Activated naive CD4-positive, alpha-beta T cell treated with anti-CD3 and anti-CD28 coated beads, Interleukin-2, amount 50 U/mL, for 72 hours (primary cell): ENCODE measurements around the gene DHRS3. TPM values are rescaled to one million over a fixed set of nuclear protein-coding genes. Genes with fewer than 3 reads are reported as not detected.
"Not testable (repeated sequence)": the region's sequence is repeated elsewhere in the genome, so short reads cannot be mapped to it uniquely, and the experiment has no call there.

Experiments used
- ATAC-seq, 2 donors: fragments of 150-1000 bp; cut with Tn5 transposase; 2 replicates each; pipeline ENCODE4 v1.10.0; 2021; ENCODE audit warnings: mild to moderate bottlenecking in 2 of 2, moderate library complexity in 2 of 2
- DNase-seq, 2 donors: peaks; one replicate each; pipeline ENCODE4 v3.0.0; 2021 to 2022; ENCODE audit warnings: low spot score in 2 of 2
- H3K27ac Mint-ChIP-seq, 2 donors: one replicate each; pipeline ENCODE4 v1.8.0; 2022; ENCODE audit warnings: mild to moderate bottlenecking in 2 of 2, mixed read lengths in 2 of 2
- H3K36me3 Mint-ChIP-seq, 2 donors: one replicate each; pipeline ENCODE4 v1.8.0; 2022; ENCODE audit warnings: mixed read lengths in 2 of 2
- H3K9me3 Mint-ChIP-seq, 2 donors: one replicate each; pipeline ENCODE4 v1.8.0; 2022; ENCODE audit warnings: mixed read lengths in 2 of 2
- total RNA-seq, 2 donors: library from RNA; stranded (reverse); gene quantifications; one replicate each; pipeline ENCODE4 v1.2.3, GENCODE V29; 2022

The DHRS3 gene
- total RNA-seq, 2 donors from 2014 or later = 85.2 to 93.9 TPM

DNA sequence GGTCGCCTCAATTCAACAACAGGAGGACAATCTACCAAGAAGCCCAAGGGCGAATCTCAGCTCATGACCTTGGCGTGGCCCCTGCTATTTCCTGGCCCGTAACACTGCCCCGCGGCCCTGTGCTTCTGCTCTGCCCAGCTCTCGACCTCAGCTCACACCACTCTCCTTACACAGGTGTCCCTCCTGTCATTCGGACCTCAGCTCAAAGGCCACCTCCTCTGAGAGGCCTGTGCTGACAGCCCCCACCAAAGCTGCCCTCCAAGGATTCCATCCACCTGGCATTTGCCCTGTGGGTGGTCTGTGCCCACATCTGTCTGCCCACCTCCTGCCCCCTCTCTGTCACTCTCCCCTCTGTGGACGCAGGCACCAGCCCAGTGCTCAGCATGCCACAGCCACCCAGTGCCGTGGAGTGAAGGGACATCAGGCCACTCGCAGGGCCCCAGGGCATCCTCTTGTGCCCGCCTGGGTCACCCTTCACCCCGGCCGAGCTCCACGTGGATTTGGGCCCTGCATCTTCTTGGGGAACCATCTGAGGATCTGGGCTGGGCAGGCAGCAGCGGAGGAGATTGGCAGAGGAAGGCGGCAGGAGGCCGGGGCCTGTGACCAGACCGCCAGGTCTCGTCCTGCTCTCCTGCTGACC, 70.3 kb downstream of the DHRS3 start:
- Mint-ChIP-seq H3K9me3 (no peaks in the 10 kb centered on the region), H3K27ac (peak overlapping the region; percentile 50 to 85), H3K36me3 (no peaks in the 10 kb centered on the region)
- DNase-seq = peak in 1 of 2 donors; percentile 47
- no peak for ATAC-seq

DNA sequence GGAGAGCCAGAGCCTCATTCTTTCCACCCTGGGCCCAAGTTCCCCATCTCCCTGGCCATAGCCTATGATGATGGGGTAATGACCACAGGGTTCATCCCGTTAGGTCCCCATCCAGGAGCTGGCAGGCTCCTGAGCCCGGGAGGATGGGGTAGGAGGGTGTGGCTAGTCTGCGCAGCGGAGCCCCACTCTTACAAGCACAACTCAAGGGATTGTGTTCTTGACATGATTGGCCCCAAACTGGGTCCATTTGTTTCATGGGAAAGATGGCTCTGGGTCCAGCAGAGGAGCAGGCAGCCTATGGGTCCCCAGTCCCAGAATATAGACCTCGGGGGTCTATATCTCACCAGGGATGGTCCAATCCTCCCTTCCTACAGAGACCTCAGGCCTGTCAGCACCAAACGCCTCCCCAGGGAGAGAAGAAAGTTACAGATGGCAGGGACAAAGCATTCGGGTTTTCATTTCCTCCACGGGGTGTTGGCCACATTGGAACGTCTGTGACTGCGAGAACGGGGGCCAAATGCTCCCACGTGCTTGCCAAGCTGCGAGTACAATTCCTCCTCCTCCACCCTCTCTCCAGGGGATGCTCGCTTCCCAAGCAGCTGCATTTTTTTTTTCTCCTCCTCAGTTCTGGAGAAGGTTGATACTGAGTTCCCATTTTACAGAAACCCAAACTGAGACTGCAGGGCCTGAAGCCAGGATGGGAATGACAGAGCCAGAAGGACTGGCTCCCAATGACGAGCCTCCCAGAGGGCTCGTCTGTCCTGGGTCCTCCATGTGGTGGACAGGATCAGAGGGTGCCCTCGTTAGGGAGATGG, 71.0 kb downstream of the DHRS3 start:
- Mint-ChIP-seq H3K36me3 (no peaks in the 10 kb centered on the region), H3K27ac (peak overlapping the region in 1 of 2 donors; percentile 50)
- no peak for ATAC-seq

DNA sequence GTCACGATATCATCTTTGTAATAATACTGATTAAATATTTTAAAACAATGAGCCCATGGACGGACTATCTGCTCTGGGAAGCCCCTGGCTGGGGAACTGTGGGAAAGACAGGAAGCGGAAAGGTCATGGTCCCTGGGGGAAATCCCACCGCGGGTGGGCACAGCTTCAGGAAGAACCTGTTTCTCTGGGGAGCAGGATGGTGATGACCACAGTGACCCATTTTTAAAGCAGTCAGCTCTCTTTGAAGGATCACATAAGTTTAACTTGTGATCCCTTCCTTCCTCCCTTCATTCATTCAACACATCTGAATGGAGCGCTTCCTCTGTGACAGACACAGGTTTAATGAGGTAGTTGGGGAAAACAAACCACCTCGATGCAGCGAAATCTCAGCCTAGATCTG, 73.0 kb downstream of the DHRS3 start:
- Mint-ChIP-seq H3K36me3 (no peaks in the 10 kb centered on the region), H3K27ac (no peak overlapping the region), H3K9me3 (no peaks in the 10 kb centered on the region)
- no peak for DNase-seq
- peak in 1 of 2 donors; percentile 37 for ATAC-seq

More for the DNA sequence above, 71.0 kb downstream of the DHRS3 start:
- no peaks in the 10 kb centered on the region for H3K9me3 Mint-ChIP-seq
- peak in 1 of 2 donors; percentile 11 for DNase-seq

DNA sequence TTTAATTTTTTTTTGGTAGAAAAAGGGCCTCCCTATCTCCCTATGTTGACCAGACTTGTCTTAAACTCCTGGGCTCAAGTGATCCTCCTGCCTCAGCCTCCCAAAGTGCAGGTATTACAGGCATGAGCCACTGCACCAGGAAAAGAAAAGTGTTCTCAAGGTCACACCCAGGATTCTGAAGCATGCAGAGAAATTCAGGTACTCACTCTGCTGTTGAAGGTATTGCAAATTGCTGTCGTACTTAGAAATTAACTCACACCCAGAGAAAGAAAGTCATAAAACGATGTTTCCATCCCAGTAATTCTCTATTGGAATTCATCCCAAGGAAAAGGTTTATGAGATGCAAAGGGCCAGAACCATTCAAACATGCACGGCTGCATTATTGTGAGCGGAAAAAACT, 73.7 kb downstream of the DHRS3 start:
- DNase-seq (no peak), ATAC-seq (no peak)
- no peak overlapping the region for H3K27ac Mint-ChIP-seq
- H3K36me3 Mint-ChIP-seq = no peaks in the 10 kb centered on the region
- H3K9me3 Mint-ChIP-seq = no peaks in the 10 kb centered on the region

DNA sequence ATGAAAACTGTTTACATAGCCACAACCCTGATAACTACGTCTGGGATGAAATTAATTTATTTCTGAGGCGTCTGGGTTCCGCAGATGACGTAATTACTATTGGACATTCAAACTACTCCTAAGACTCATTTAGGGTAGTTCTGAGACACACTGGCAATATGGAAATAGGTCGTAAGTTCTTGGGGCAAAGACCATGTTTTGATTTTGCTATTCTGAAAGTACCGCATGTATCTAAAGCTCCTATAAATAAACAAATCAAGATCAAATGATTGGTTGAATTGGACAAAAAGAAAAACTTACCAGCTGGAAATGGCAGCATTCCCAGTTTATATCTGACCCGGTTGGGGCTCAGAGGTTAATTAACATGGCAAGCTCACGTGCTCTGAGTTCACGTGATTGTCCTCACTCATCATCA, 74.3 kb downstream of the DHRS3 start:
- no peak overlapping the region for H3K27ac Mint-ChIP-seq
- ATAC-seq (no peak), DNase-seq (no peak)
- no peaks in the 10 kb centered on the region for H3K36me3 Mint-ChIP-seq
- no peaks in the 10 kb centered on the region for H3K9me3 Mint-ChIP-seq

DNA sequence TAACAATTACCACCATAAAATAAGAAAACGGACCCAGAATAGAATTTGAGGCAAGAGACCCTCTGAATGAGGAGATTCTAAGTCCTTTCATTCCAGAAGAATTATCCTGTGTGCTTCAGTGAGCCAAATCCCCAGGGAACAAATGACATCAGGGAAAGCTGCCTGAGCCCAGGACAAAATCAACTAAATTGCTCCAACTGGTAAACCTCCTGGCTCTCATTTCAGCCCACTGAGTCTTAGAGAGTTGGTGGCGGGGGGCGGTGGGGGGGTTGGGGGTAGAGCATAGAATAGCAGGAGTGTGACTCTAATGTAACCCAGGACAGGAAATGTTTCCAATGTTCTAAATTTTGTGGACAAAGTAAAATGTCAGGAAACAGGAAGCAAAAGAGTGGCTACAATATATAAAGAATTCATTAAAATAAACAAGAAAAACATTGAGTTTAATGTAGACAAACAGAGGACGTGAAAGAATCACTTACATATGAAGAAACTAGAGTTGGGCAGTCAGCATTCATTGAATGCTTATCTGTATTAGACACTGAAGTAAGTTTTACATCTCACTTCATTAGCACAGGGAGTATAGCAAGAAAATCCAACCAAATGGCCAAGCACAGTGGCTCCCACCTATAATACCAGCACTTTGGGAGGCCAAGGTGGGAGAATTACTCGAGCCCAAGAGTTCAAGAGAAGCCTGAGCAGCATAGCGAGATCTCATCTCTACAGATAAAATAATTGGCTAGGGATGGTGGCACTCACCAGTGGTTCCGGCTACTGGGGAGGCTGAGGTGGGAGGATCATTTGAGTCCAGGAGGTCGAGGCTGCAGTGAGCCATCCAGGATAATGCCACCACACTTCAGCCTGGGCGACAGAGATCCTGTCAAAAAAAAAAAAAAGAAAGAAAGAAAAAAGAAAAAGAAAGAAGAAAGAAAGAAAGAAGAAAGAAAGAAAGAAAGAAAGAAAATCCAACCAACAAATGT, 75.1 kb downstream of the DHRS3 start:
- DNase-seq (no peak), ATAC-seq (no peak)
- H3K36me3 Mint-ChIP-seq = peaks cover 0 to 4% of the 10 kb centered on the region in 2 donors
- H3K27ac Mint-ChIP-seq = no peak overlapping the region
- H3K9me3 Mint-ChIP-seq = no peaks in the 10 kb centered on the region

DNA sequence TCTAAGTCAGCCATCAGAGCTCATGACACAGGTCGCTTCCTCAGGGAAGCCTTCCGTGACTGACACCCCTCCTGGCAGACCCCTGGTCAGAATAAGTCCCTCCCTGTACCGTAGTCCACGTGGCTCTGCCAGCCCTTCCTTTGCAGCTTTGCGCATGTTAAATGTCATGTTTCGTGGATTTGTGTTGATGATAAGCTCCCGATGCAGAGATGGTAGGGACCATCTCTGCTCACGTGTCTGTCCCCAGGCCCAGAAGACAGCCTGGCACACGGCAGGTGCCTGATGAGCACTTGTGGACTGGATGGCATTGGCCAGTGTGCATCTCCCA, 75.9 kb downstream of the DHRS3 start:
- Mint-ChIP-seq H3K9me3 (peaks cover 6 to 7% of the 10 kb centered on the region in 2 donors), H3K36me3 (peaks cover 8 to 12% of the 10 kb centered on the region in 2 donors), H3K27ac (peak overlapping the region in 1 of 2 donors; percentile 32)
- ATAC-seq (no peak), DNase-seq (peak in 1 of 2 donors; percentile 11)

DNA sequence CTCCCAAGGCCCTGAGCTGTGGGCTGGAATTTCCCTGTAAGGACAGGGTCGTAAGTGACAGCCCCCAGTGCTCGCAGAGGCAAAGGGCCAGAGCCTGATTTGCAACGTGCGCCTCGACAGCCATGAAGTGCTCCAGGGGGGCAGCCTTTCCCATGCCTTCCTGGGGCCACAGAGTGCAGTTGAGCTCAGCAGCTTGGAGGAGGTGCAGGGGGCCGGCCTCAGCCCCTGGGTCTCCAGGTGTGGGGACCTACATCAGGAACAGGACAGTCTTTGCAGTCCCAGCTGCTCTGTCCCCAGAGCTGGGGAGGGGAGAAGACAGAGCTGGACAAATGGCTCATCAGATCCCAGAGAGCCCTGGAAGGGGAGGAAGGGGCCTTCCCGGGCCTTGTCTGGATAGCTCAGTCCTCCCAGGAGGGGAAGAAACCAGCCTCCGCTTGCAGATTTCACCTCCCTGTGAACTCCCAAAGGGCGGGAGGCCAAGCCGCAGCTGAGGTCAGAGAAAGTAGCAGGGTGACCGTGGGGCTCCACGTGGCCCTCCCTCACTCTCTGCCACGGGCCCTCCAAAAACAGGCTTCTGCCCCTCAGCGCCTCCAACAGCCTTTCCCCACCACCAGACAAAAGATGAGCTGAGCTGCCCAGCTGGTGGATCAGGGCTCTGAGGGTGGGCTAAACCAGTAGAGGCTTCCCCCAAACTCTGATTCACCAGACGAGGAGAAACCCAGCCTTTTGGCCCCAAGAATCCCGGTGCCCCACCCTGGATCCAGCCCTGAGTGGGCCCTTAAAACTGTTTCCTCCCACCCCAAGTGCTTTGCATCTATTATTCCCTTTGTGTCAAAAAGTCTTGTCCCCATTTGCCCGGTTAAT, 76.5 kb downstream of the DHRS3 start:
- Mint-ChIP-seq H3K36me3 (peaks cover 11 to 15% of the 10 kb centered on the region in 2 donors), H3K27ac (peak overlapping the region in 1 of 2 donors; percentile 32), H3K9me3 (peaks cover 8 to 9% of the 10 kb centered on the region in 2 donors)
- ATAC-seq (no peak), DNase-seq (peak in 1 of 2 donors; percentile 50)

DNA sequence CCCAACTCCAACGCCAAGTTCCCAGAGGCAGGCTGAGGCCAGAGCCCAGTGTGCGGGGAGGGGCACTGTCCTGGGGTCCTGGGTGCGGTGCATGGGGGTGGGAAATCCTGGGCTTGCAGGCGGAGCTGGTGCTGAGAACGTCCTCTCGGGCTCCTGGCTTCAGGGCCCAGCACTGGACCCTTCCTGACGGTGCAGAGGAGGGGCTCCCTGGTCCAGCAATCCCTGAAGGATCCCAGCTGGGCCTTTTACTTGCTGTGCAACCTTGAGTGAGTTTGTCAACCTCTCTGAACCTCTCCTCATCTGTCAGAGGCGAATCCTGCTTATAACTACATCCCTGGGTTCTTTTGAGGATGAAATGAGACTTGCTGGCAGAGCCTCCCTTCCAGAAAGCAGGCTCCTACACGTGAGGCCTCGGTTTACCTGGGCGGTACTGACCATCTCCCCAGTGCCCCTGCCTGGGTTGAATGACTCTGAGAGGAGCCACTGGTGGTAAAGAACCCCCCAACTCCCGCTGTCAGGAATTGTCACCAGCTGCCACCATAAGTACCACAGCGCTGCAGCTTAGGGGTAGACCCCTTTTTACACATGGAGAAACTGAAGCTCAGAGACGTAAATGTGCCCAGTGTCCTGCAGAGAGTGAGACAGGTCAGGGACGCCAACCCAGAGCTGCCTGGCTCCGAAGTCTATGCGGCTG, 77.3 kb downstream of the DHRS3 start:
- ATAC-seq = no peak

DNA sequence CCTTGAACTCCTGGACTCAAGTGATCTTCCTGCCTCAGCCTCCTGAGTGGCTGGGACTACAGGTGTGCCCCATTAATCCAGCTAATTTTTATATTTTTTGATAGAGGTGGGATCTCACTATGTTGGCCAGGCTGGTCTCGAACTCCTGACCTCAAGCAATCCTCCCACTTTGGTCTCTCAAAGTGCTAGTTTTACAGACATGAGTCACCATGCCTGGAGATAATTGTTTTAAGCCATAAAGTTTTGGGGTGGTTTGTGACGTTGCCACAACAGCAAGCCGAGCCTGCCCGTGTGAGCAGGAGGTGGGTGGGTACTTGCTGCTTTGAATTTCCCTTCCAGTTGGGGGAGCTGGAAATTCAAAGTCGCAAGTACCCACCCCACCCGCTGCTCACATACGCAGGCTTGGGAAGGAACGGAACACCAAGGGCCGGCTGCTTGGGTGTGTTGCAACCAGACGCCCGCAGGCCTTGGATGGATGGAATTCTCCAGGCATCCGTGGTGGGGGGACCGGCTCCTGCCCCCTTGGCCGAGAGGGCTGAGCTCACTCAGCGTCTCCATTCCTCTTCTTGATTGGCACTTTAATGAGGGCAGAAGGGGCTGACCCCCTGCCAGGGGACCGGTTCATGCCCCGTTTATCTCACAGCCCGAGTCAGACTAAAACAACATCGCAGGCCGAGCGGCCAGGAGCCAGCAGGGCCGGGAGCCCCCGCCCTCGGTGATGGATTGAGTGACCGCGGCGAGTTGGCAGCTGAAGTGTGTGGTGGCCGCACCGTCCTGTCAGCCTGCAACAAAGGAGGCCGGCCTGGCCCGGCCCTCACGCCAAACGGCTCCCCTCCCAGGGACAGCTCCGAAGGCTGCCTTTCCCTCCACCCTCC, 78.1 kb downstream of the DHRS3 start:
- no peak overlapping the region for H3K27ac Mint-ChIP-seq
- ATAC-seq (no peak), DNase-seq (peak in 1 of 2 donors; percentile 28)
- H3K36me3 Mint-ChIP-seq = peaks cover 23 to 30% of the 10 kb centered on the region in 2 donors
- H3K9me3 Mint-ChIP-seq = peaks cover 12 to 22% of the 10 kb centered on the region in 2 donors

More for the DNA sequence above, 77.3 kb downstream of the DHRS3 start:
- peak in 1 of 2 donors; percentile 39 for DNase-seq
- Mint-ChIP-seq H3K36me3 (peaks cover 17 to 23% of the 10 kb centered on the region in 2 donors), H3K9me3 (peaks cover 8 to 16% of the 10 kb centered on the region in 2 donors), H3K27ac (no peak overlapping the region)

DNA sequence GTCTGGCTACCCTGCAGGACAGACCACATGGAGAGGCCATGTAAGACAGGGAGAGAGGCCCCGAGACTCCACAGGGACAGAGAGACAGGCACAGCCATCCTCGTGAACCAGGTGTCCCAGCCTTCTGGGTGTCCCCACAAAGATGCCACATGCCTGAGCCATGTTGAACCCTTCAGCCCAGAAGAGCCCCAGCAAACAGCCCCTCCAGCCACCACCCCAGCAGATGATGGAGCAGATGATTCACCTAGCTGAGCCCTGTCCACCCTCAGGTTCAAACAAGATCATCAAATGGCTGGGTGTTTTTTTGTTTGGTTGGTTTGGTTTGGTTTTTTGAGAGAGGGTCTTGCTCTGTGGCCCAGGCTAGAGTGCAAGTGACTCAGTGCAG, 78.7 kb downstream of the DHRS3 start:
- no peak for ATAC-seq
- no peak overlapping the region for H3K27ac Mint-ChIP-seq

DNA sequence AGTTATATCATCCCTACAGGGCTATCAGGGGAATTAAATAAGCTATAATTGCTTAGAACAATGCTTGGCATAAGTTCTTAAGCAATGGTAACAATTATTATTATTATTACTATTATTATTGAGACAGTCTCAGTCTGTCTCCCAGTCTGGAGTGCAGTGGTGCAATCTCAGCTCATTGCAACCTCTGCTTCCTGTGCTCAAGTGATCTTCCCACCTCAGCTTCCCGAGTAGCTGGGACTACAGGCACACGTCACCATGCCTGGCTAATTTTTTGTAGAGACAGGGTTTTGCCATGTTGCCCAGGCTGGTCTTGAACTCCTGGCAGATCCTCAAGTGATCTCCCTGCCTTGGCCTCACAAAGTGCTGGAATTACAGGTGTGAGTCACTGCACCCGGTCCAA, 79.5 kb downstream of the DHRS3 start:
- Mint-ChIP-seq H3K36me3 (peaks cover 23 to 30% of the 10 kb centered on the region in 2 donors), H3K9me3 (peaks cover 12 to 22% of the 10 kb centered on the region in 2 donors)
- ATAC-seq, H3K27ac Mint-ChIP-seq, DNase-seq: not testable (repeated sequence)

More for the DNA sequence above, 78.7 kb downstream of the DHRS3 start:
- H3K9me3 Mint-ChIP-seq = peaks cover 12 to 22% of the 10 kb centered on the region in 2 donors
- H3K36me3 Mint-ChIP-seq = peaks cover 23 to 30% of the 10 kb centered on the region in 2 donors
- DNase-seq = peak in 1 of 2 donors; percentile 7

DNA sequence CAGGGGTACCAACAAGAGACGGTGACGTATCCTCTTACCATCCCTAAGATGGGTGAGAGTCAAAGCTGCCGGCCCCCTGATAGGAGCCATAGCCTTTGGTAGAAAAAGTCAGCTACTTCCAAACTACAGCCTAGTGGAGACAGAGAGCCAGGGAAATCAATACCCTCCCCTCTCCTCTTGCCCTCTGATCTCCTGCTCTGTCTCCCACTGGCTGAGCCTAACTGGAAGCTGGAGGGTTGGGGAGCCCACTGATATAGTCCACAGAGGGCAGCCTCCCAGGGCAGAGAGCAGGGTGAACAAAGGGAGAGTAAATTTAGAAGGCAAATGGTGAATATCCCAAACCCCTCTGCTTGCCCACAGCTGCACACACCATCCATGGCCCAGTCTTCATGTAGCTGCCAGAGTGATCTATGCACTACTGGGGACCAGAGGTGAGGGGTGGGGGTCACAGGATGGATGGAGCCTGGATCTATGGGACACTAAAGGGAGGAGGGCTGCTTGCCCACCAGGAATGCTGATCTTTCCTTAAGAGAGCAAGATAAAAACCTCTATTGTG, 80.0 kb downstream of the DHRS3 start:
- DNase-seq (peak in 1 of 2 donors; percentile 23), ATAC-seq (no peak)
- Mint-ChIP-seq H3K27ac (no peak overlapping the region), H3K9me3 (peaks cover 12 to 22% of the 10 kb centered on the region in 2 donors), H3K36me3 (peaks cover 23 to 30% of the 10 kb centered on the region in 2 donors)

DNA sequence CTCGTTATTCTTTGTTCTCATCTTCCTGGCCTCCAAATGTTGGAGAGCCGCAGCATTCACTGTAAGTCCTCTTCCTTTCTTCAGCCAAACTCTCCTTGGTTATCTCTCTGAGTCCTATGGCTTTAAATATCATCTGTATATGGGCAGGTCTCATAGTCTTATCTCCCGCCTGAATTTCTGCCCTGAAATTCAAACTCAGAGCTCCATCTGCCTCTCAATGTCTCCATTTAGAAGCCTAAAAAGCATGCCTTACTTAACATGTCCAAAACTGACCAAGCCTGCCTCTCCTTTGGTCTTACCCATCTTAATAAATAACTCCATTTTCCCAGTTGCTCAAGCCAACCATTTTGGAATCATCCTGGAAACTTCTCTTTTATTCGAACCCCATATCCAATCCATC, 80.7 kb downstream of the DHRS3 start:
- ATAC-seq (no peak), DNase-seq (no peak)
- no peak overlapping the region for H3K27ac Mint-ChIP-seq
- peaks cover 12 to 22% of the 10 kb centered on the region in 2 donors for H3K9me3 Mint-ChIP-seq
- peaks cover 23 to 30% of the 10 kb centered on the region in 2 donors for H3K36me3 Mint-ChIP-seq
